ENCODE data around the gene SGTA.
"Not testable (repeated sequence)": the region's sequence is repeated elsewhere in the genome, so short reads cannot be mapped to it uniquely, and the experiment has no call there.

The SGTA gene

DNA sequence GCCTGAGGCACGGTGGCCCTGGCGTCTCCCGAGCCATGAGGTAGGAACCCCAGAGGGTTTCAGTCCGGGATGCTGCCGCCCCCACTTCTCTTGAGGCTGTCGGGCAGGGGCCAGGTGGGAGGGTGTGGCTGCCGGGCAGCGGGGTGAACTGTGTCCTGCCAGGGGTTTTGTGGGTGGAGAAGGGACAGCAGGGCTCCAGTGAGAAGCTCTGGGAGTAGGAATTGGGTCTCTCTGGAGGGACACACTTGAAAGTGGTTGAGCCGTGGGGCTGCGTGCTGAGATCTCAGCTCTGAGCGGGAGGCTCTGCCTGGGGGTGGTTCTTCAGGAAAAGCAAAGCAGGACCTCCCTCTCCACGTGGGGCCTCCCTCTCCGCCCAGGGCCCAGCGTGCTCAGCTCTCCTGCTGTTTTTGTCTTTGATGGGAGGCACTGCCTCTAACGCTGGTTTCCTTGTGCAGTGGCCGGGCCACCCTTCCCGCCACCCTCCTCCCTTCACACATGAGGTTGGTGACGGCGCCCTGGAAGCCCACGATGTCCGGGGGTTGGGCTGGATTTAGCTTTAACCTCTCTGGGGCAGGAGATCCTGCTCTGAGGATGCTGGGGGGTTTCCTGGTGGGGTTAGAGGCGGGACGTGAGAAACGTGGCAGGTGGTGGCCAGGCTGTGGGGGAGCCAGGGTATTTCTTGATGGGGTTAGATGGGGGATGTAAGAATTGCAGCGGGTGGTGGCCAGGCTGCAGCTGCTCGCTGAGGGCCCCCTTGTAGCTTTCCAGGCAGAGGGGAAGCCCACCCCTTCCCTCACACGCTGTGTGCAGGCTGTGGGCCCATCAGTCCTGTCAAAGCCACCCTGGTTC, 21.3 kb upstream of the SGTA start:
- DNase-seq (no peak), ATAC-seq (no peak)
- Mint-ChIP-seq H3K27me3 (no peaks in the 10 kb centered on the region), H3K36me3 (ENCODE audit: low read depth) (peaks cover 42% of the 10 kb centered on the region), H3K4me3 (no peak overlapping the region), H3K9me3 (no peaks in the 10 kb centered on the region), H3K4me1 (peaks cover 19% of the 10 kb centered on the region), H3K27ac (peak overlapping the region; percentile 68)

DNA sequence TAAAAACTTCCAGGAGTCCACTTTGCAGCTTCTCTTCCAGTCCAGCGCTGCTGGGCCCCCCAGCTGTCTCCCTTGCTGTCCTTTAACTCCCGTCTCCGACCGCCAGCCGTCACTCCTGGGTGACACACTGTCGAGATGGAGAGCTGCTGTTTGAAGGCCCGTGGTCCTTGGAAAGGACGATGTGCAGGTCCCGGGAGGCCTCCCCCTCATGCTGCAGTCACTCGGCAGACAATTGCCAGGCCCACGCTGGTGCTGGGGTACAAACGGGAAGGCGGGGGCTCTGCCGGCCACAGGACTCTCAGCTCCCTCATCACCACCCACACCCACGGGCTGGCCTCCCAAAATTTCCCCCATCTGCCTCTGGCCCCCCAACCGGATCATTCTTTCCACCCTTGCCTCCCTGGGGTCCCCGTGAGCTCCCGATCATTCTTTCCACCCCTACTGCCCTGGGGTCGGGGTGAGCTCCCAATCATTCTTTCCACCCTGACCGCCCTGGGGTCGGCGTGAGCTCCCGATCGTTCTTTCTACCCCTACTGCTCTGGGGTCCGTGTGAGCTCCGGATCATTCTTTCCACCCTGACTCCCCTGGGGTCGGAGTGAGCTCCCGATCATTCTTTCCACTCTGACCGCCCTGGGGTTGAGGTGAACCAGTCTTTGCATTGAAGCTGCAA, 20.5 kb upstream of the SGTA start:
- Mint-ChIP-seq H3K27me3 (no peaks in the 10 kb centered on the region), H3K36me3 (ENCODE audit: low read depth) (peaks cover 34% of the 10 kb centered on the region), H3K27ac (peak overlapping the region; percentile 68), H3K4me3 (no peak overlapping the region), H3K9me3 (no peaks in the 10 kb centered on the region), H3K4me1 (peaks cover 19% of the 10 kb centered on the region)
- peak; percentile 12 for DNase-seq
- ATAC-seq = peak; percentile 64

DNA sequence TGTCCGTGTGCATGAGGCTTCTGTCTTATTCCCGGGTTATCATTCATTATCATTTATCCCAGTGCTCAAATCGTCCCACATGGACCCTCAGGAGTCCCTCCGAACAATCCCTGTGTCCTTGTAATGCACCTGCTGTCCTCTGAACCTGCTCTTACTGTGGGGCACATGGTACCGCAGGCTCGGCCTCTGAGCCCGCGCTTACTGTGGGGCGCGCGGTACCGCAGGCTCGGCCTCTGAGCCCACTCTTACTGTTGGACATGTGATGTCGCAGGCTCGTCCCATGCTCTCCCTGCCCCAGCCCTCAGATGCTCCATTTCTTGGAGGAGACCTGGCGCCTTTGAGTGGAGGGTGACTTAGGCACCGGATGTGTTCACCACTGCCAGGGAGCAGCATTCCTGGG, 19.8 kb upstream of the SGTA start:
- Mint-ChIP-seq H3K4me1 (peaks cover 19% of the 10 kb centered on the region), H3K36me3 (ENCODE audit: low read depth) (peaks cover 32% of the 10 kb centered on the region), H3K27ac (no peak overlapping the region), H3K9me3 (no peaks in the 10 kb centered on the region), H3K4me3 (no peak overlapping the region), H3K27me3 (no peaks in the 10 kb centered on the region)
- ATAC-seq (no peak), DNase-seq (no peak)

DNA sequence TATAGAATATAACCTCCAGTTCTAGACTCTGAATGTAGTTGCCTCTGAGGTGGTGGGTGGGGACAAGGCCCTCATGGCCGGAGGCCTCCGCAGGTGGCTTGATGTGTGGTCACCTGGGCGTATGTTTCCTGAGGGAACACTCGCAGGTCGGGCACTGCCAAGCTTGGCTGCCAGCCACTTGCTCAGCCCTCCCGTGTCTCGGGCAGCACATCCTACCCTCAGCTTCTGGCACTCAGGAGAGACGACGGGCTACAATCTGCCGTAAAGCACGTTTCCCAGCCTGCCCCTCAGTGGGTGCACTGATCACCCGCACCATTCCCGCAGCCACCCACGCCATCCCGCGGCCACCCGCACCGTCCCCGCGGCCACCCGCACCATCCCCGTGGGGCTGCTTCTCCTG, 17.4 kb upstream of the SGTA start:
- Mint-ChIP-seq H3K36me3 (ENCODE audit: low read depth) (peaks cover 46% of the 10 kb centered on the region), H3K27me3 (no peaks in the 10 kb centered on the region), H3K4me1 (peaks cover 19% of the 10 kb centered on the region), H3K9me3 (no peaks in the 10 kb centered on the region), H3K4me3 (no peak overlapping the region), H3K27ac (no peak overlapping the region)
- DNase-seq (no peak), ATAC-seq (no peak)

DNA sequence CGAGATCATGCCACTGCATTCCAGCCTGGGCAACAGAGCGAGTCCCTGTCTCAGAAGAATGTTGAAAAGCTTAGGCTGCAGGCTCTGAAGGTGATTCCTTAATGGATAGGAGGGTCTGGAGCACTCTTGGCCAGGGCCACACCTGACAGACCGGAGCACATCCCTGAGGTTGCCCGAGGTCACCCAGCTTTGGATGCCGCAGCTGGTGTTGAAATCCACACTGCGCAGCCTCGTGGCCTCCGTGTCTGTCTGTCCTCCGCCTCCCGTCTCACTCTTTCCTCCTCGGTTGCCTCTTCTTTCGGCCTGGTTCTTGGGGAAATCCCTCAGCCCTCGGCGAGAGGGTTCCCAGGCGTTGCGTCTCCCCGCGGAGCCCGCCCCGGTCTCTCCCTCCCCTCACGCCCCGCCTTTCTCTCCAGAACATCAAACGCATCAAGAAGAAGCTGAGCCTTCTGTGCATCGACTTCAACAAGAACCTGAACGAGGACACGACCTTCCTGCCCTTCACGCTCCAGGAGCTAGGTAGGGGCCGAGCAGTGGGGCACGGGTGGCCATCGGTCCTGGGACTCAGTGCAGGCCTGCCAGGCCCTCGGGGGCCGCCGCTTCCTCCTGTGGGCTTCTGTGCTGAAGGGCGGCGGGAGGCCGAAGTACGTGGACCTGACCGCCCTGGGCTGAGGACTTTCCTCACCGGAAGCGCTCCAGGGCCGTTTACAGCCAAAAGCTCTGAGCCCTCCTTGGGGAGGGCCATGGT, 16.4 kb upstream of the SGTA start:
- H3K4me1 Mint-ChIP-seq = peaks cover 16% of the 10 kb centered on the region
- H3K36me3 Mint-ChIP-seq (ENCODE audit: low read depth) = peaks cover 44% of the 10 kb centered on the region
- no peaks in the 10 kb centered on the region for H3K9me3 Mint-ChIP-seq
- H3K27ac Mint-ChIP-seq = no peak overlapping the region
- H3K4me3 Mint-ChIP-seq = no peak overlapping the region
- no peaks in the 10 kb centered on the region for H3K27me3 Mint-ChIP-seq
- no peak for DNase-seq
- no peak for ATAC-seq

DNA sequence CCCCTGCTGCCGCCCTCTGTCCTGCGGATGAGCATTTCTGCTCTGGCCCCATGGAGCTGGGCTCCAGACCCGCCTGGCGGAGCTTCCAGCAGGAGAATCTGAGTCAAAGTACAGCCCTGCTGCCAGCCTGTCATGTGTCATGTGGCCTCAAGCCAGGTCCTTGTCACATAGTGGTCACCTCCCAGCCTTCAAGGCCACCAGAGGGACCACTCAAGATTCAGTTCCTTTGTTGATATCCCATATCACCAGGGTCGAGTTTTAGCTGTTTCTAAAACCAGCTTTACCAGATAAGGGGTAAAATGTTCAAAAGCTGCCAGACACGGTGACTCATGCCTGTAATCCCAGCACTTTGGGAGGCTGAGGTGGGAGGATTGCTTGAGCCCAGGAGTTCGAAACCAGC, 15.7 kb upstream of the SGTA start:
- DNase-seq (no peak), ATAC-seq (no peak)
- H3K27ac Mint-ChIP-seq = no peak overlapping the region
- peaks cover 10% of the 10 kb centered on the region for H3K4me1 Mint-ChIP-seq
- peaks cover 40% of the 10 kb centered on the region for H3K36me3 Mint-ChIP-seq (ENCODE audit: low read depth)
- H3K27me3 Mint-ChIP-seq = no peaks in the 10 kb centered on the region
- no peaks in the 10 kb centered on the region for H3K9me3 Mint-ChIP-seq
- no peak overlapping the region for H3K4me3 Mint-ChIP-seq

DNA sequence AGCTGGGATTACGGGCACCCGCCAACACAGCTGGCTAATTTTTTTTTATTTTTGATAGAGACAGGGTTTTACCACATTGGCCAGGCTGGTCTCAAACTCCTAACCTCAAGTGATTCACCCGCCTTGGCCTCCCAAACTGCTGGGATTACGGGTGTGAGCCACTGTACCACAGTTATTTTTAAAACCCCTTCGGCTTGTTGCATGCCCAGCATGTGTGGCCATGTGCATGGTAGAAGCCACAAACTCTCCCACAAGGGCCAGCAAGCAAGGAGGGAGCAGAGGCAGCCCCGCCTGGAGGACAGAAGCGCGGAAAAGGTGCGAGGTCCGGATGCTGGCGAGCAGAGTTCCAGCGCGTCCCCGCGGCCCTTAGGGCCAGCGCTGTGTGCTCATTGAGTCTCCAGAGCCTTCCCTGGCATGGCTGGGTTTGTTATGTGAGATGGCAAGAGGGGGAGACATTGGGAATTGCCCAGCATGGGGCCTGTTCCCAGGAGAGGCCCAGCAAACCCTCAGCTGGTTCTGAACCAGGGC, 15.1 kb upstream of the SGTA start:
- Mint-ChIP-seq H3K27me3 (no peaks in the 10 kb centered on the region), H3K4me3 (no peak overlapping the region), H3K9me3 (no peaks in the 10 kb centered on the region), H3K4me1 (peaks cover 5% of the 10 kb centered on the region), H3K27ac (no peak overlapping the region), H3K36me3 (ENCODE audit: low read depth) (peaks cover 38% of the 10 kb centered on the region)
- ATAC-seq = no peak
- DNase-seq = no peak

DNA sequence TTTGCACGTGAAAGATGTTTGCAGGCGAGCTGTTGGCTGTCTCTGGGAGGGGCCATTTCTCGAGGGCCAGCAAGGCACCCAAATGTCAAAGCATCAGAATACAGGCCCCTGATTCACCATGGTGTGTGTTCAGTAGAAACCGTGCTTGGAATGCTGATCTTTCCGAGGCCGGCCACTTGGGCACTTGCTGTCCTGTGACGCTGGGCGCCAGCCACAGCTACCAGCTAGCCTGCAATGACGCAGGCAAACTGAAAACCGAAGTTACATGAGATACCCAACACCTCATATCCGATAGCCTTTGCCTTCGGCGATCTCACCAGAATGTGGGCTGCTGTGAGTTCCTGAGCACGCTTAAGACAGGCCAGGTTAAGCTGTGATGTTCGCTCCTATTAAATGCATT, 14.2 kb upstream of the SGTA start:
- Mint-ChIP-seq H3K36me3 (ENCODE audit: low read depth) (peaks cover 36% of the 10 kb centered on the region), H3K4me3 (no peak overlapping the region)

DNA sequence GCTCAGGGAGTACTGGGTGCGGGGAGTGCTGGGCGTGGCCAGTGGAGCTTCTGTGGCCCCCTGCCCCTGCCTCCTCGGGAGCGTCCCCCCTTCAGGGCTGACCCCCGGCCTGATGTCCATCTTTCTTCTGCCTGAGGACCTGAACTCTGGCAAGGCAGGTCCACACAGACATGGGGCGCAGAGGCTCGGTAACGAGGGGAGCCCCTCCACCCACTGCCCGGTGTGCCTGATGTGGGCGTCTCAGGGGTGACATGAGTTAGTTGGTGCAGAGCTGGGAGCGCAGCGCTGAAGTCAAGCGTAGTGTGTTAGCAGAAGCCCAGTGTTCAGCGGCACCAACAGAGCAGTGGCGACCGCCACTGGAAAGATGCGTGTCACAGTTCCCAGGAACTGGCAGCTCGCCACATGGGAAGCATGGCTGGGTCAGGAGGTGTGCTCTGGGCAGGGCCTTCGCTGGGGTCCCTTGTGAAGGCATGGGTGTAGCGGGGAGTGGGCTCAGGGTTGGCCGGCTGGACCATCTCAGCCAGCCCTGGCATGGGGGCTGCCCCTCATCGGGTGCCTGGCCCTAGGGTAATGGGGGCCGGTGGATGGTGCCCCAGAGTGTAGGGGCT, 13.7 kb upstream of the SGTA start:
- DNase-seq = no peak
- no peaks in the 10 kb centered on the region for H3K27me3 Mint-ChIP-seq

More for the DNA sequence above, 14.2 kb upstream of the SGTA start:
- DNase-seq = no peak
- ATAC-seq = no peak
- Mint-ChIP-seq H3K9me3 (no peaks in the 10 kb centered on the region), H3K27ac (no peak overlapping the region), H3K27me3 (no peaks in the 10 kb centered on the region), H3K4me1 (no peaks in the 10 kb centered on the region)

DNA sequence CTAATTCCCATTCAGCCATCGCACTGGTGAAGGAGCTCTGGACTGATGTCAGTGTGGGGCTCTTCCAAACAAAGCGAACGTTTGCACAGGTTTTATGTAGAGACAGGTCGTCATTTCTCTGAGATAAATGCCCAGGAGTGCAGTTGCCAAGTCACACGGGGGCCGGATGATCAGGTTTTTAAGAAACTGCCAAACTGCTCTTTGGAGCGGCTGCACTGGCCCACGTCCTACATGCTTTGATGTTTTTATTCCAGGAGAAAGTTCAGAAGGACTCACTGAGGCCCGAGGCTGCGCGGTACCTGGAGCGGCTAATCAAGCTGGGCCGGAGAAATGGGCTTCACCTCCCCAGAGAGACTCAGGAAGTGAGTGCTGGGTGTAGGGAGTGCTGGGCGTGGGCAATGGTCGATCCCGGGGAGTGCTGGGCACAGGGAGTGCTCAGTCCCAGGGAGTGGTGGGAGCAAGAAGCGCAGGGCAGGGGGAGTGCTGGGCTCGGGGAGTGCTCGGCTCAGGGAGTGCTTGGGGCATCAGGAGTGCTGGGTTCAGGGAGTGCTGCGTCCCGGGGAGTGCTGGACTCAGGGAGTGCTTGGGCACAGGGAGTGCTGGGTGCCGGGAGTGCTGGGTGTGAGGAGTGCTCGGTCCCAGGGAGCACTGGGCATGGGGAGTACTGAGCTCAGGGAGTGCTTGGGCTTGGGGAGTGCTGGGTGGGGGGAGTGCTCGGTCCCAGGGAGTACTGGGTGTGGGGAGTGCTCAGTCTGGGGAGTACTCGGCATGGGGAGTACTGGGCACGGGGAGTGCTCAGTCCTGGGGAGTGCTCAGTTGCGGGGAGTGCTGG, 13.0 kb upstream of the SGTA start:
- H3K36me3 Mint-ChIP-seq (ENCODE audit: low read depth) = peaks cover 33% of the 10 kb centered on the region
- H3K27me3 Mint-ChIP-seq = no peaks in the 10 kb centered on the region
- no peak for DNase-seq
- H3K4me3 Mint-ChIP-seq = no peak overlapping the region
- no peak overlapping the region for H3K27ac Mint-ChIP-seq
- H3K9me3 Mint-ChIP-seq = no peaks in the 10 kb centered on the region
- H3K4me1 Mint-ChIP-seq = no peaks in the 10 kb centered on the region
- ATAC-seq = no peak

More for the DNA sequence above, 13.7 kb upstream of the SGTA start:
- Mint-ChIP-seq H3K4me1 (no peaks in the 10 kb centered on the region), H3K27ac (no peak overlapping the region), H3K4me3 (no peak overlapping the region), H3K36me3 (ENCODE audit: low read depth) (peaks cover 34% of the 10 kb centered on the region), H3K9me3 (no peaks in the 10 kb centered on the region)
- ATAC-seq = peak; percentile 30

DNA sequence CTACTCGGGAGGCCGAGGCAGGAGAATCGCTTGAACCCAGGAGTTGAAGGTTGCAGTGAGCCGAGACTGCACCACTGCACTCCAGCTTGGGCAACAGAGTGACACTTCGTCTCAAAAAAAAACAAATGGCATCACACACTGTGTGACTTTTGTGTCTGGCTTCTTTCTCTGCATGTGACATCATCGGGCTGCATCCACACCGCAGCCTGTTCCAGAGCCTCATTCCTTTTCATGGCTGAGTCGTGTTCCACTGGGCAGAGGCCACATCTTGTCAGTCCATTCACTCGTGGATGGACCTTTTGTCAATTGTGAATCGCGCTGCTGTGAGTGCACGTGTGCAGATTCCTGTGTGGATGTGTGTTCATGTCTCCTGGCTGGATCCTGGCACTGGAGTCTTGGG, 10.5 kb upstream of the SGTA start:
- Mint-ChIP-seq H3K36me3 (ENCODE audit: low read depth) (peaks cover 39% of the 10 kb centered on the region), H3K4me3 (no peak overlapping the region), H3K27ac (no peak overlapping the region), H3K27me3 (no peaks in the 10 kb centered on the region), H3K4me1 (peaks cover 15% of the 10 kb centered on the region), H3K9me3 (no peaks in the 10 kb centered on the region)
- no peak for ATAC-seq
- no peak for DNase-seq

DNA sequence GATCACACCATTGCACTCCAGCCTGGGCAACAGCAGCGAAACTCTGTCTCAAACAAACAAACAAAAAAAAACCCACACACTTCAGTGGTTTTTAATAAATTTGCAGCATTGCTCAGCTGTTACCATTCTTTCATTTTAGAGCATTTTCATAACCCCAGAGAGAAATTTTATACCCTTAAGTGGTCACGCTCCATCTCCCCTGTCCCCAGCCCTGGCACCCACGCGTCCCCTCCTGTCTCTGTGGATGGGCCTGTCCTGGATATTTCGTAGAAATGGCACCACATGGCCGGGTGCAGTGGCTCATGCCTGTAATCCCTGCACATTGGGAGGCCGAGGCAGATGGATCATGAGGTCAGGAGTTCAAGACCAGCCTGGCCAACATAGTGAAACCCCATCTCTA, 10.1 kb upstream of the SGTA start:
- no peak overlapping the region for H3K27ac Mint-ChIP-seq

DNA sequence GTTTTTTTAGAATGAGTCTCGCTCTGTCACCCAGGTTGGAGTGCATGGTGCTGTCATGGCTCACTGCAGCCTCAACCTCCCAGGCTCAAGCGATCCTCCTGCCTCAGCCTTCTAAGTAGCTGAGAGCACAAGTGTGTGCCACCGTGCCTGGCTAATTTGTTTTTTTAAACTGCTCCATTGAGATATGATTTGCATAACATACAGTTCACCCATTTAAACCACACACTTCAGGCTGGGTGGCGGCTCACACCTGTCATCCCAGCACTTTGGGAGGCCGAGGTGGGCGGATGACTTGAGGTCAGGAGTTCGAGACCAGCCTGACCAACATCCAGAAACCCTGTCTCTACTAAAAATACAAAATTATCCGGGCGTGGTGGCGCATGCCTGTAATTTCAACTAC, 9.6 kb upstream of the SGTA start:
- ATAC-seq, H3K9me3 Mint-ChIP-seq, DNase-seq, H3K4me3 Mint-ChIP-seq, H3K27me3 Mint-ChIP-seq, H3K27ac Mint-ChIP-seq: not testable (repeated sequence)
- Mint-ChIP-seq H3K4me1 (peaks cover 20% of the 10 kb centered on the region), H3K36me3 (ENCODE audit: low read depth) (peaks cover 43% of the 10 kb centered on the region)

More for the DNA sequence above, 10.1 kb upstream of the SGTA start:
- H3K36me3 Mint-ChIP-seq (ENCODE audit: low read depth) = peaks cover 41% of the 10 kb centered on the region
- no peak overlapping the region for H3K4me3 Mint-ChIP-seq
- DNase-seq = no peak
- no peak for ATAC-seq
- H3K4me1 Mint-ChIP-seq = peaks cover 18% of the 10 kb centered on the region
- H3K27me3 Mint-ChIP-seq = no peaks in the 10 kb centered on the region
- H3K9me3 Mint-ChIP-seq = no peaks in the 10 kb centered on the region

DNA sequence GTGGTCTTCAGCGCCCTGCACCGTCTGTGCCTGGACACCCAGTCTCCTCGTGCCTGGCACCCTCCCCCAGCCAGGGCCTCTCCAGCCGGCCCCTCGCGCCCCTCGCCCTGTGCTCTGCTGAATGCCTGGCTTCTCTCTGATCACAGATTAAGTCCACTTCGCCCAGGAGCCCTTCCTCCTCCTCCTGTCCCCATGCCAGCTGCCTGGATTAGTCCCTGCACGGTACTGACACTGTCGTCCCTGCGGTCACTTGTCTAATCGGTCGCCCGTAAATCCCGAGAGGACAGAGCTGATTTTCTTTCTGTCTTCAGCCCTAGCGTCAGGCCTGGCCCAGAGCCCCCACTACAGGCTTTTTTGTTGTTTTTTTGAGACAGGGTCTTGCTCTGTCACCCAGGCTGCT, 8.8 kb upstream of the SGTA start:
- DNase-seq (no peak), ATAC-seq (no peak)
- no peak overlapping the region for H3K4me3 Mint-ChIP-seq
- H3K9me3 Mint-ChIP-seq = no peaks in the 10 kb centered on the region
- H3K27me3 Mint-ChIP-seq = no peaks in the 10 kb centered on the region
- no peak overlapping the region for H3K27ac Mint-ChIP-seq
- H3K4me1 Mint-ChIP-seq = peaks cover 27% of the 10 kb centered on the region
- peaks cover 46% of the 10 kb centered on the region for H3K36me3 Mint-ChIP-seq (ENCODE audit: low read depth)
